Measurements from ENCODE around the gene ZNF277. TPM values are rescaled to one million over a fixed set of nuclear protein-coding genes. Genes with fewer than 3 reads are reported as not detected.

Gene ZNF277
- total RNA-seq, 2 donors from 2014 or later = 15.9 to 29.8 TPM

- Histone ChIP-seq H3K27ac (no peak overlapping the region), H3K27me3 (no peaks in the 10 kb centered on the region), H3K36me3 (no peaks in the 10 kb centered on the region), H3K9me3 (no peaks in the 10 kb centered on the region), H3K4me3 (no peak overlapping the region), H3K4me1 (peaks cover 0 to 17% of the 10 kb centered on the region in 2 donors)
- DNase-seq (ENCODE audit: low spot score) = no peak
- no peak for TF ChIP-seq CTCF (IDR thresholded peaks at IDR 0.05)
These were observed 64.7 kb downstream of the ZNF277 start for GRCh38 chr7:112271162-112271561.

GRCh38 chr7:112272921-112273561 is 66.5 kb downstream of the ZNF277 start:
- H3K27ac ChIP-seq = no peak overlapping the region

DNA sequence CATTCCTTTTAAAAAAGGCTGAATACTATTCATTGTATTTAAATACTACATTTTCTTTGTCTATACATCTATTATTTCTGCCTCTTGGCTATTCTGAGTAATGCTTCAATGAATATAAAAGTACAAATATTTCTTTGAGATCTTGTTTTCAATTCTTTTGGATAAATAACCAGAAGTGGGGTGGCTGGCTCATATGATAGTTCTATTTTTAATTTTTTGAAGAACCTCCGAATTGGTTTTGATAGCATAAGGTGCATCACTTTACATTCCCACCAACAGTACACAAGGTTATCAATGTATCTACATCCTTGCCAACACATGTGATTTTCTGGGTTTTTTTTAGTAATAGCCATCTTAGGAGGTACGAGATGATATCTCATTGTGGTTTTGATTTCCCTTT is 72.5 kb downstream of the ZNF277 start:
- Histone ChIP-seq H3K4me1 (no peaks in the 10 kb centered on the region), H3K27me3 (no peaks in the 10 kb centered on the region), H3K36me3 (no peaks in the 10 kb centered on the region), H3K4me3 (no peak overlapping the region), H3K9me3 (no peaks in the 10 kb centered on the region), H3K27ac (no peak overlapping the region)
- no peak for TF ChIP-seq CTCF (IDR thresholded peaks at IDR 0.05)
- DNase-seq (ENCODE audit: low spot score) = no peak

More at GRCh38 chr7:112272921-112273561, 66.5 kb downstream of the ZNF277 start:
- H3K36me3 ChIP-seq = no peaks in the 10 kb centered on the region
- H3K4me1 ChIP-seq = peaks cover 0 to 10% of the 10 kb centered on the region in 2 donors
- no peaks in the 10 kb centered on the region for H3K27me3 ChIP-seq
- no peak for DNase-seq (ENCODE audit: low spot score)
- no peak overlapping the region for H3K4me3 ChIP-seq
- no peak for TF ChIP-seq CTCF (IDR thresholded peaks at IDR 0.05)
- no peaks in the 10 kb centered on the region for H3K9me3 ChIP-seq

DNA sequence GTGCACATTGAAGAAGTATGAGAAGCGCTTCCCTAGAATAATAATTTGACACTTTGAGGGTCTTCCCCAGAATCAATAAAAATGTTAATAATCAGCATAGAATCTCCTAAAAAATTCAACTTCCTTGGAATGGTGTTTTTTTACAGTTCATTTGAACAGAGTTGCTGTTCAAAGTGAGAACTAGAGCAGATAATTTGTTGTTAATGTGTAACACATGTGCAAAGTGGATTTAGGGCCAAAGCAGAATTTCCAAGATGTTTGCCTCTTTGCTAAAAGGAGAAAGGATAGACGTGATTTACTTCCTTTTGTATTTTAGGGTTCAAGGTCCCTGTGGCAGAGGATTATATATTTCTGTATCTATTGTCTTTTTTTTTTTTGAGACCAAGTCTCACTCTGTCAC is 73.8 kb downstream of the ZNF277 start:
- H3K36me3 ChIP-seq = no peaks in the 10 kb centered on the region
- H3K9me3 ChIP-seq = no peaks in the 10 kb centered on the region
- no peak overlapping the region for H3K4me3 ChIP-seq
- H3K27me3 ChIP-seq = no peaks in the 10 kb centered on the region
- H3K4me1 ChIP-seq = no peaks in the 10 kb centered on the region
- no peak overlapping the region for H3K27ac ChIP-seq
- DNase-seq (ENCODE audit: low spot score) = no peak
- TF ChIP-seq CTCF (IDR thresholded peaks at IDR 0.05) = no peak

DNA sequence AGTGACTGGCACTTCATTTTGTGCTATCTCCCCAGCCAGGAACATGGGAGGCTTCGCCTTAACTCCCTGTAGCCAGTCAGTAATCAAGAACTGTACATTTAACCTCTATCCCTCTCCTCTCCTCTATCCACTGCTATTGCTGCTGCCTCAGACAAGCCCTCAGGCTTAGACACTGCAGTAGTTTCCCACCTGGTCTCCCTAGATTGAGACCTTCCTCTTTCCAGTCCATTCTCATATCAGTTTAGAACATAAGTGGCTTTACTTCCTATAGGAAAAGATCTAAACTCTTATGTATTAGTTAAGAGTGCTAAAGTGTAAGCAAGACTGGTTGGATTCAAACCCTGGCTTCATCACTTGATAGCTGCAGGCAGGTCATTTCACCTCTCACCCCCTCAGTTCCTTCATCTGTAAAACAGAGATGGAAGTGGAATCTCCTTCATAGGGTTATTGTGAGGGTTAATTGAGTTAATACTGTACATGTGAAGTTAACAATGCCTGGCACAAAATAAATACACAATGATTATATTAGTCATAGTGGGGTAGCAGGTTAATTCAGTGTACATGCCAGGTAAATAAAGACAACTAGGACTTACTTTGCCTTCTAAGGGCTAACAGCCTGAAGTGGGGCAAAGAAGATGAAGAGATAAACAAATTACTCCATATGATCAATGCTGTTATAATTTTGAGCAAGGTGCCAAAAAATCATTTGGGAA is 76.1 kb downstream of the ZNF277 start:
- Histone ChIP-seq H3K27me3 (no peaks in the 10 kb centered on the region), H3K4me3 (no peak overlapping the region), H3K4me1 (peaks cover 0 to 10% of the 10 kb centered on the region in 2 donors), H3K27ac (no peak overlapping the region), H3K36me3 (peaks cover 5% of the 10 kb centered on the region), H3K9me3 (no peaks in the 10 kb centered on the region)
- no peak for TF ChIP-seq CTCF (IDR thresholded peaks at IDR 0.05)
- no peak for DNase-seq (ENCODE audit: low spot score)

Data from right atrium auricular region (tissue), 2 donors.